Measurements from ENCODE around the gene TMEM87B.

Gene TMEM87B

GRCh38 chr2:112151701-112152440, 96.8 kb downstream of the TMEM87B start:
- TF ChIP-seq CTCF (IDR thresholded peaks at IDR 0.05; ENCODE audit: low read depth, low read length), result no peak
- H3K4me3 ChIP-seq (ENCODE audit: low read depth, low read length), result no peak overlapping the region

- no peak for TF ChIP-seq CTCF (IDR thresholded peaks at IDR 0.05; ENCODE audit: low read depth, low read length)
- H3K4me3 ChIP-seq (ENCODE audit: low read depth, low read length), result no peak overlapping the region
Measured at GRCh38 chr2:112152476-112153178, 97.6 kb downstream of the TMEM87B start.

GRCh38 chr2:112153179-112153490, 98.1 kb downstream of the TMEM87B start:
- no peak for TF ChIP-seq CTCF (IDR thresholded peaks at IDR 0.05; ENCODE audit: low read depth, low read length)

GRCh38 chr2:112153501-112153900, 98.4 kb downstream of the TMEM87B start:
- H3K4me3 ChIP-seq (ENCODE audit: low read depth, low read length), result no peak overlapping the region
- no peak for TF ChIP-seq CTCF (IDR thresholded peaks at IDR 0.05; ENCODE audit: low read depth, low read length)

More at GRCh38 chr2:112153179-112153490, 98.1 kb downstream of the TMEM87B start:
- no peak overlapping the region for H3K4me3 ChIP-seq (ENCODE audit: low read depth, low read length)

GRCh38 chr2:112154246-112155117, 99.4 kb downstream of the TMEM87B start:
- no peak for TF ChIP-seq CTCF (IDR thresholded peaks at IDR 0.05; ENCODE audit: low read depth, low read length)
- no peak overlapping the region for H3K4me3 ChIP-seq (ENCODE audit: low read depth, low read length)

- TF ChIP-seq CTCF (IDR thresholded peaks at IDR 0.05; ENCODE audit: low read depth, low read length), result no peak
- H3K4me3 ChIP-seq (ENCODE audit: low read depth, low read length), result no peak overlapping the region
Measured at GRCh38 chr2:112155331-112156151, 100.5 kb downstream of the TMEM87B start.
